SK-N-DZ (cell line): Measurements from ENCODE around the gene KIAA0232.

Experiments
- DNase-seq: peaks from one replicate; pipeline ENCODE4 v3.0.0-alpha.2; 2015; ENCODE audit warnings: low spot score

Gene KIAA0232

GRCh38 chr4:6916069-6916586 lies 133.6 kb downstream of the KIAA0232 start:
- DNase-seq, result no peak

GRCh38 chr4:6916587-6917460 lies 134.3 kb downstream of the KIAA0232 start:
- peak; percentile 35 for DNase-seq

- no peak for DNase-seq
Measured at GRCh38 chr4:6917461-6918271, 135.1 kb downstream of the KIAA0232 start.

- no peak for DNase-seq
Measured at GRCh38 chr4:6918338-6918737, 135.8 kb downstream of the KIAA0232 start.

- no peak for DNase-seq
Measured at GRCh38 chr4:6920171-6920570, 137.6 kb downstream of the KIAA0232 start.

- no peak for DNase-seq
Measured at GRCh38 chr4:6923507-6923906, 141.0 kb downstream of the KIAA0232 start.

GRCh38 chr4:6924361-6924779 lies 141.8 kb downstream of the KIAA0232 start:
- DNase-seq, result no peak

- DNase-seq, result no peak
Measured at GRCh38 chr4:6925357-6925836, 142.9 kb downstream of the KIAA0232 start.

- no peak for DNase-seq
Measured at GRCh38 chr4:6926081-6926480, 143.6 kb downstream of the KIAA0232 start.

- DNase-seq, result peak; percentile 50
Measured at GRCh38 chr4:6926681-6927478, 144.4 kb downstream of the KIAA0232 start.

- no peak for DNase-seq
Measured at GRCh38 chr4:6928081-6928480, 145.6 kb downstream of the KIAA0232 start.

GRCh38 chr4:6929339-6929811 lies 146.8 kb downstream of the KIAA0232 start:
- no peak for DNase-seq

- DNase-seq, result no peak
Measured at GRCh38 chr4:6929812-6930464, 147.4 kb downstream of the KIAA0232 start.

- no peak for DNase-seq
Measured at GRCh38 chr4:6932475-6932874, 149.9 kb downstream of the KIAA0232 start.

GRCh38 chr4:6932918-6933317 lies 150.4 kb downstream of the KIAA0232 start:
- no peak for DNase-seq
